Measurements from ENCODE around the gene MED25. TPM values are rescaled to one million over a fixed set of nuclear protein-coding genes. Genes with fewer than 3 reads are reported as not detected.

MED25 gene
- total RNA-seq, 1 donor from 2014 or later: 65.8 TPM

DNA sequence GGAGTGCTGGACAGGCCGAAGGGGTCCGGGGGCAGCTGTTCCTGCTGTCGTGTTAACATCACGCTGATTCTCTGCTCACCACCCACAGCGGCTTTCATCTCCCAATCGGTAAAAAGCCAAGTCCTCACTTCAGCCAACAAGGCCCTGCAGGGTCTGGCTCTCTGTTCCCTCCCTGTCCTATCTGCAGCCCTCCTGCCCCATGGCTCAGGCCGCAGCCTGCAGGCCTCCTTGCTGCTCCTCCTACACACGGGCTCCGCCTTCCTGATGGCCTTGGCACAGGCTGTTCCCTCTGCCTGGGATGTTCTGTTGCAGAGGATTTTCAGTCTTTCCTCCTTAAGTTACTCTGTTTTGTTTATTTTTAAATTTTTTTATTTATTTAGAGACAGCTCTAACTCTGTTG lies 27.2 kb upstream of the MED25 start:
- Histone ChIP-seq H3K9me3 (replicated peaks) (no peaks in the 10 kb centered on the region), H3K4me3 (no peak overlapping the region), H3K4me1 (peaks cover 15% of the 10 kb centered on the region), H3K36me3 (peaks cover 76% of the 10 kb centered on the region), H3K27me3 (ENCODE audit: low read depth) (no peaks in the 10 kb centered on the region), H3K27ac (replicated peaks) (peak overlapping the region; percentile 42)
- TF ChIP-seq, protein P1, sequence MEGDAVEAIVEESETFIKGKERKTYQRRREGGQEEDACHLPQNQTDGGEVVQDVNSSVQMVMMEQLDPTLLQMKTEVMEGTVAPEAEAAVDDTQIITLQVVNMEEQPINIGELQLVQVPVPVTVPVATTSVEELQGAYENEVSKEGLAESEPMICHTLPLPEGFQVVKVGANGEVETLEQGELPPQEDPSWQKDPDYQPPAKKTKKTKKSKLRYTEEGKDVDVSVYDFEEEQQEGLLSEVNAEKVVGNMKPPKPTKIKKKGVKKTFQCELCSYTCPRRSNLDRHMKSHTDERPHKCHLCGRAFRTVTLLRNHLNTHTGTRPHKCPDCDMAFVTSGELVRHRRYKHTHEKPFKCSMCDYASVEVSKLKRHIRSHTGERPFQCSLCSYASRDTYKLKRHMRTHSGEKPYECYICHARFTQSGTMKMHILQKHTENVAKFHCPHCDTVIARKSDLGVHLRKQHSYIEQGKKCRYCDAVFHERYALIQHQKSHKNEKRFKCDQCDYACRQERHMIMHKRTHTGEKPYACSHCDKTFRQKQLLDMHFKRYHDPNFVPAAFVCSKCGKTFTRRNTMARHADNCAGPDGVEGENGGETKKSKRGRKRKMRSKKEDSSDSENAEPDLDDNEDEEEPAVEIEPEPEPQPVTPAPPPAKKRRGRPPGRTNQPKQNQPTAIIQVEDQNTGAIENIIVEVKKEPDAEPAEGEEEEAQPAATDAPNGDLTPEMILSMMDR (IDR thresholded peaks at IDR 0.05; ENCODE audit: borderline replicate concordance): no peak
- DNase-seq: peak; percentile 47
- intact Hi-C loops (cut with micrococcal nuclease): no loop called here

DNA sequence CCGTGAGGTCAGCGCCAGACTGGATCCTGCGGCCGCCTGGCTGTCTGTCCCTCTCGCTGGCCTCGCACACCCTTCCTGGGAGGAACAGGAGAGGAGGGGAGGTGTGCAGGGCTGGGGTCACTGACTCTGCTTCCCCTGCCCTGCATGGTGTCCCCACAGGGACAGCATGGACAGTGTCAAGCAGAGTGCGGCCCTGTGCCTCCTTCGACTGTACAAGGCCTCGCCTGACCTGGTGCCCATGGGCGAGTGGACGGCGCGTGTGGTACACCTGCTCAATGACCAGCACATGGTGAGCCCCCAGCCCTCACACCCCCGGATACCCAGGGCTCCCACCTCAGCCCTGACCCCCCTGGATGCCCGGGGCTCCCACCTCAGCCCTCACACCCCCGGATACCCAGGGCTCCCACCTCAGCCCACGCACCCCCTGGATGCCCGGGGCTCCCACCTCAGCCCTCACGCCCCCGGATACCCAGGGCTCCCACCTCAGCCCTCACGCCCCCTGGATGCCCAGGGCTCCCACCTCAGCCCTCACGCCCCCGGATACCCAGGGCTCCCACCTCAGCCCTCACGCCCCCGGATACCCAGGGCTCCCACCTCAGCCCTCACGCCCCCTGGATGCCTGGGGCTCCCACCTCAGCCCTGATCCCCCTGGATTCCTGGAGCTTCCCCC lies 26.2 kb upstream of the MED25 start:
- Histone ChIP-seq H3K4me1 (peaks cover 15% of the 10 kb centered on the region), H3K27me3 (ENCODE audit: low read depth) (no peaks in the 10 kb centered on the region), H3K4me3 (no peak overlapping the region), H3K27ac (replicated peaks) (no peak overlapping the region), H3K9me3 (replicated peaks) (no peaks in the 10 kb centered on the region), H3K36me3 (peaks cover 81% of the 10 kb centered on the region)
- no peak for DNase-seq
- TF ChIP-seq, protein P1 (IDR thresholded peaks at IDR 0.05; ENCODE audit: borderline replicate concordance): no peak
- intact Hi-C loops (cut with micrococcal nuclease): no loop called here

DNA sequence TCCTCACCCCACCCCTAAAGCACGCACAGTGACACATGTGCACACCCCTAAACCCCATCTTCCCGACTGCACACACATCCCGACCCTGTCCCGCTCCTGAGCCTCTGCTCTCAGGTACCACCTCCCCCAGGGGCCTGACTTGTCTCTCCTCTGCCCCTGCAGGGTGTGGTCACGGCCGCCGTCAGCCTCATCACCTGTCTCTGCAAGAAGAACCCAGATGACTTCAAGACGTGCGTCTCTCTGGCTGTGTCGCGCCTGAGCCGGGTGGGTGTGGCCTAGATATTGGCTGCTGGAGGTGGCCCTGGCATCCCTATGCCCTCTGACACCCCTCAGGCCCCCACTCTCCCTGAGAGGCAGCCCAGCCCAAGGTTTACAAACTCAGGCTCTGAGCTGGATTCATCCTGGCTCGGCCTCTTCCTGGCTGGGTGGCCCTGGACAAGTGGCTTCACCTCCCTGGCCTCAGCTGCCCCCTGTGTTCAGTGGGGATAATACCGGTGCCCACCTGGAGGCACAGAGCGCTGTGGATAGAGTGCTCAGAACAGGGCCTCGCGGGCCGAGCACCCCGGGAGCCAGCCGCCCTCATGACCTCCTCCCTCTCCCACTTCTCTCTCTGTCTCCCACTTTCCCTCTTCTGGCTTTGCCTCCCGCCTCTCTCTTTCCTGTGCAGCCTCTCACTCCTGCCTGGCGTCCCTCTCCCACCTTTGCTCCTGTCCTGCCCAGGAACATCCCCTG lies 25.1 kb upstream of the MED25 start:
- Histone ChIP-seq H3K36me3 (peaks cover 88% of the 10 kb centered on the region), H3K9me3 (replicated peaks) (no peaks in the 10 kb centered on the region), H3K4me3 (no peak overlapping the region), H3K27ac (replicated peaks) (no peak overlapping the region), H3K4me1 (peaks cover 15% of the 10 kb centered on the region), H3K27me3 (ENCODE audit: low read depth) (no peaks in the 10 kb centered on the region)
- intact Hi-C loops (cut with micrococcal nuclease): no loop called here
- no peak for DNase-seq
- TF ChIP-seq, protein P1 (IDR thresholded peaks at IDR 0.05; ENCODE audit: borderline replicate concordance): no peak

DNA sequence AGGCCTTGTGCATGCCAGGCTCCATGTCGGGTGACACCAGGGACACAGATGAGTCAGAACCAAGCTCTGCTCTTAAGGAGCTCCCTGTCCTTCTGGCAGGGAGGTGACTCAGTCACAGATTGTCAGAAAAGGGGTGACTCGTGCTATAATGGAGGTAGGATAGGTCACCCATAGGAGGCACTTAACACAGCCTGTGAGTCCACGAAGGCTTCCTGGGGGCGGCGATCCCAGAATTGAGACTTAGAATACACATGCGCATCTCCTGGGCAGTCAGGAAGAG lies 24.6 kb upstream of the MED25 start:
- Histone ChIP-seq H3K27me3 (ENCODE audit: low read depth) (no peaks in the 10 kb centered on the region), H3K36me3 (peaks cover 86% of the 10 kb centered on the region), H3K4me3 (no peak overlapping the region), H3K4me1 (peaks cover 15% of the 10 kb centered on the region), H3K9me3 (replicated peaks) (no peaks in the 10 kb centered on the region), H3K27ac (replicated peaks) (no peak overlapping the region)
- intact Hi-C loops (cut with micrococcal nuclease): no loop called here
- TF ChIP-seq, protein P1 (IDR thresholded peaks at IDR 0.05; ENCODE audit: borderline replicate concordance): no peak
- DNase-seq: no peak

DNA sequence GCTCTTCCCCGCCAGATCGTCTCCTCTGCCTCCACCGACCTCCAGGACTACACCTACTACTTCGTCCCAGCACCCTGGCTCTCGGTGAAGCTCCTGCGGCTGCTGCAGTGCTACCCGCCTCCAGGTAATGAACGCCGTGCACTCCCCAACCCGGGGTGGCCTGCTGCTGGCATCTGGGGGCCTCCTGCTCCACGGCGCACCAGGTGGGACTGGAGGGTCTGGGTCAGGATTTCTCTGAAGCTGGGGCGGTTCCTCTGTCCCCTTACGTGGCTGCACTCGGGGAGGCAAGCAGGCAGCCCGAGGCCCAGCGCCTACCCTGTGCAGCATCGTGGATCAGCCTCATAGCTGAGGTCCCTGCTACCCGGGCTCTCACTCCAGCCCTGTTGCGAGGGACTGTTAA lies 22.5 kb upstream of the MED25 start:
- H3K4me3 ChIP-seq: no peak overlapping the region
- H3K27me3 ChIP-seq (ENCODE audit: low read depth): no peaks in the 10 kb centered on the region
- TF ChIP-seq, protein P1 (IDR thresholded peaks at IDR 0.05; ENCODE audit: borderline replicate concordance): no peak
- no peak for DNase-seq
- peaks cover 94% of the 10 kb centered on the region for H3K36me3 ChIP-seq
- H3K27ac ChIP-seq (replicated peaks): no peak overlapping the region
- H3K4me1 ChIP-seq: peaks cover 12% of the 10 kb centered on the region
- intact Hi-C loops (cut with micrococcal nuclease): no loop called here
- H3K9me3 ChIP-seq (replicated peaks): no peaks in the 10 kb centered on the region

Measured in left ventricle myocardium inferior (tissue), 1 donor.